Esophagus squamous epithelium (tissue), 5 donors: ENCODE measurements around the gene CEP57L1. TPM values are rescaled to one million over a fixed set of nuclear protein-coding genes. Genes with fewer than 3 reads are reported as not detected.
"Not testable (repeated sequence)": the region's sequence is repeated elsewhere in the genome, so short reads cannot be mapped to it uniquely, and the experiment has no call there.

Source experiments
- DNase-seq: peaks from one replicate; lab custom pipeline; 2025; lab: John Stamatoyannopoulos, UW
- H3K27ac ChIP-seq, 4 donors: fragments of 200-600 bp; sonication (generic); one replicate each; pipeline ENCODE4 v1.5.1; 2016 to 2019; ENCODE audit warnings: mild to moderate bottlenecking in 1 of 4
- H3K27me3 ChIP-seq, 4 donors: fragments of 200-600 bp; sonication (generic); 1 replicate in 3 of 4; 2 replicates in 1 of 4; pipeline versions ENCODE4 v1.5.1 to v1.6.0; 2017 to 2021; ENCODE audit warnings: antibody characterized with exemption in 1 of 4
- H3K36me3 ChIP-seq, 3 donors: fragments of 200-600 bp; sonication (generic); one replicate each; pipeline ENCODE4 v1.5.1; 2016 to 2019
- H3K4me1 ChIP-seq, 3 donors: fragments of 200-600 bp; sonication (generic); one replicate each; pipeline ENCODE4 v1.5.1; 2017 to 2019
- H3K4me3 ChIP-seq, 4 donors: fragments of 200-600 bp; sonication (generic); 1 replicate in 3 of 4; 2 replicates in 1 of 4; pipeline ENCODE4 v1.5.1; 2016 to 2019; ENCODE audit warnings: mild to moderate bottlenecking in 2 of 4, moderate library complexity in 1 of 4
- H3K9me3 ChIP-seq, 3 donors: fragments of 200-600 bp; sonication (generic); one replicate each; pipeline ENCODE4 v1.5.1; 2016 to 2019
- CTCF ChIP-seq, 6 experiments: fragments of 450-650 bp in 4 of 6; fragments of 200-600 bp in 2 of 6; sonication (generic) in 2 of 6; IDR thresholded peaks; one replicate each; pipeline ENCODE4 v1.5.1; 2016 to 2019; ENCODE audit warnings: antibody characterized with exemption in 6 of 6, mild to moderate bottlenecking in 4 of 6, moderate library complexity in 4 of 6
- POLR2A ChIP-seq, 4 donors: fragments of 450-650 bp; IDR thresholded peaks; one replicate each; pipeline ENCODE4 v1.6.1; 2017; ENCODE audit warnings: antibody characterized with exemption in 4 of 4, mild to moderate bottlenecking in 4 of 4, moderate library complexity in 3 of 4
- WGBS, 2 donors: methylation state at CpG; one replicate each; pipeline ENCODE4 v1.1.5; 2018; 5-methylcytosine and 5-hydroxymethylcytosine counted together
- intact Hi-C: fragments of 100-400 bp; cut with DNase I; formaldehyde crosslinking; loops from one replicate; pipeline ENCODE4 v1.15.0; 2022
- total RNA-seq, 4 donors: library from RNA; depleted of rRNA; stranded (reverse); fragments of >200 nt; gene quantifications; one replicate each; pipeline ENCODE4 v1.1.0, GENCODE V29; 2016
- donor health status: DM: yes; HTN: yes; CAD: no.

Gene CEP57L1
- total RNA-seq, 4 donors from 2014 or later: 4.9 to 9.7 (median 7.4) TPM

DNA sequence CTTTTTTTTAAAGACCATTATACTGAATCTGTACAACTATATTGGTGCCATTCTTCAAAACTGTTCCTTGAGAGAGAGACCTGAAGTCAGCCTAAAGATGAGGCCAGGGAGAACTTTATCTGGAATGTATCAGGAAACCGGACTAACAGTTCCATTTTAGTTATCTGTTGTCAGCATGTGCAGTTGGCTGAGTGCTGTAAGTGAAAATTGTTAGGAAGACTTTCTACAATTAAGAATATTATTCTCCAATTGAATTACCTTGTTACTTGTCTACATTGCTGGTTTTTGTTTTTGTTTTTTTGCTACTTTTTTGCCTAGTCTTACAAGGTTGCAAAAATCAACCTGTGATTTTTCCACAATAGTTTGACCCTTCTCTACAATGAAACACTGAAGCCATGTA, 7.5 kb downstream of the CEP57L1 start:
- DNase-seq: no peak
- no peak overlapping the region for H3K27ac ChIP-seq
- H3K27me3 ChIP-seq: no peaks in the 10 kb centered on the region
- H3K36me3 ChIP-seq: peaks cover 0 to 11% (median 0%) of the 10 kb centered on the region in 3 donors
- H3K9me3 ChIP-seq: no peaks in the 10 kb centered on the region
- WGBS, 2 donors: 73 to 88% methylated on average over 1 of the region's 1 CpG
- no peak overlapping the region for H3K4me3 ChIP-seq
- TF ChIP-seq POLR2A (IDR thresholded peaks at IDR 0.05) (no peak), CTCF (IDR thresholded peaks at IDR 0.05) (no peak)
- intact Hi-C loops: no loop called here
- H3K4me1 ChIP-seq: no peaks in the 10 kb centered on the region

DNA sequence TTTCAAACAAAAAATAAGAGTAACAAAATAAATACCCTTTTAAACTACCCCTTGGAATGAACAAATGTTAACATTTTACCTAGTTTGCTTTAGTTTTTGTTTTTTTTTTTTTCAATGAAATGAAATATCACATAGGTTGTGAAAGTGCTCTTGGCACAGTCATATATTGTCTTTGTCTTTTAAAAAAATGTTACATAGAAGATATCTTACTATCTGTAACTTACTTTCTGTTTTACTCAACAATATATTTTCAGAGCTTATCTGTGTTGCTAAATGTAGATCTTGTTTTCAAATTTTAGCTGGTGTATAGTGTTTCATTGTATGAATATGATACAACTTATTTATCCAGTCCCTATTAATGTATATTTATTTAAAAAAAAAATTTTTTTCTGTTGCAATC, 8.6 kb downstream of the CEP57L1 start:
- TF ChIP-seq POLR2A (IDR thresholded peaks at IDR 0.05): no peak
- no peak for TF ChIP-seq CTCF (IDR thresholded peaks at IDR 0.05)
- Histone ChIP-seq H3K9me3 (no peaks in the 10 kb centered on the region), H3K4me1 (no peaks in the 10 kb centered on the region), H3K36me3 (peaks cover 0 to 11% (median 0%) of the 10 kb centered on the region in 3 donors), H3K27ac (no peak overlapping the region), H3K4me3 (no peak overlapping the region), H3K27me3 (no peaks in the 10 kb centered on the region)
- DNase-seq: no peak
- intact Hi-C loops: no loop called here

GRCh38 chr6:109104512-109104911, 9.2 kb downstream of the CEP57L1 start:
- WGBS, 2 donors: 76 to 86% methylated on average over 3 of the region's 3 CpGs

GRCh38 chr6:109105681-109106080, 10.4 kb downstream of the CEP57L1 start:
- no peaks in the 10 kb centered on the region for H3K27me3 ChIP-seq
- H3K4me3 ChIP-seq: no peak overlapping the region
- H3K36me3 ChIP-seq: peaks cover 0 to 7% (median 0%) of the 10 kb centered on the region in 3 donors
- 86 to 95% methylated on average over 5 of the region's 5 CpGs for WGBS, 2 donors
- H3K4me1 ChIP-seq: no peaks in the 10 kb centered on the region
- H3K9me3 ChIP-seq: no peaks in the 10 kb centered on the region
- H3K27ac ChIP-seq: no peak overlapping the region
- intact Hi-C loops: no loop called here
- no peak for DNase-seq
- TF ChIP-seq CTCF (IDR thresholded peaks at IDR 0.05): no peak
- TF ChIP-seq POLR2A (IDR thresholded peaks at IDR 0.05): no peak

More at GRCh38 chr6:109104512-109104911, 9.2 kb downstream of the CEP57L1 start:
- Histone ChIP-seq H3K27me3 (no peaks in the 10 kb centered on the region), H3K27ac (no peak overlapping the region), H3K4me3 (no peak overlapping the region), H3K36me3 (peaks cover 0 to 11% (median 0%) of the 10 kb centered on the region in 3 donors), H3K4me1 (no peaks in the 10 kb centered on the region), H3K9me3 (no peaks in the 10 kb centered on the region)
- DNase-seq: no peak
- TF ChIP-seq CTCF (IDR thresholded peaks at IDR 0.05) (no peak), POLR2A (IDR thresholded peaks at IDR 0.05) (no peak)
- intact Hi-C loops: no loop called here

- 90 to 91% methylated on average over 8 of the region's 8 CpGs for WGBS, 2 donors
- DNase-seq, intact Hi-C loops, H3K4me3 ChIP-seq, H3K27me3 ChIP-seq, H3K36me3 ChIP-seq, H3K9me3 ChIP-seq, H3K27ac ChIP-seq, H3K4me1 ChIP-seq: not testable (repeated sequence)
These were observed 14.4 kb downstream of the CEP57L1 start for GRCh38 chr6:109109663-109110062.

DNA sequence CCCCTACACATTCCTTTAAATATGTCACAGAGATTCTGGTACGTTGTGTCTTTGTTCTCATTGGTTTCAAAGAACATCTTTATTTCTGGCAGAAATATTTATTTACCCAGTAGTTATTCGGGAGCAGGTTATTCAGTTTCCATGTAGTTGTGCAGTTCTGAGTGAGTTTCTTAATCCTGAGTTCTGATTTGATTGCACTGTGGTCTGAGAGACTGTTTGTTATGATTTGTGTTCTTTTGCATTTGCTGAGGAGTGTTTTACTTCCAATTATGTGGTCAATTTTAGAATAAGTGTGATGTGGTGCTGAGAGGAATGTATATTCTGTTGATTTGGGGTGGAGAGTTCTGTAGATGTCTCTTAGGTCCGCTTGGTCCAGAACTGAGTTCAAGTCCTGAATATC, 17.4 kb downstream of the CEP57L1 start:
- H3K27me3 ChIP-seq, DNase-seq, H3K36me3 ChIP-seq, H3K9me3 ChIP-seq, H3K4me1 ChIP-seq, intact Hi-C loops, H3K27ac ChIP-seq, H3K4me3 ChIP-seq: not testable (repeated sequence)
- WGBS, 2 donors: 71 to 80% methylated on average over 3 of the region's 3 CpGs
